Ishikawa (cell line): ENCODE measurements around the gene CMSS1.

Experiments used
- CEBPB ChIP-seq: IDR thresholded peaks from 2 replicates; pipeline ENCODE4 v1.6.1; 2012
- CREB1 ChIP-seq: IDR thresholded peaks from 2 replicates; pipeline ENCODE4 v1.6.1; 2012; ENCODE audit warnings: low read depth
- EGR1 ChIP-seq: IDR thresholded peaks from 2 replicates; pipeline ENCODE4 v1.6.1; 2012
- EP300 ChIP-seq: IDR thresholded peaks from 2 replicates; pipeline ENCODE4 v1.6.1; 2012; ENCODE audit warnings: borderline replicate concordance
- FOXM1 ChIP-seq: IDR thresholded peaks from 2 replicates; pipeline ENCODE4 v1.6.1; 2012; ENCODE audit warnings: low read depth, borderline replicate concordance
- NFIC ChIP-seq: IDR thresholded peaks from 2 replicates; pipeline ENCODE4 v1.6.1; 2012
- RAD21 ChIP-seq: IDR thresholded peaks from 2 replicates; pipeline ENCODE4 v1.6.1; 2012; ENCODE audit warnings: low read depth
- REST ChIP-seq: IDR thresholded peaks from 2 replicates; pipeline ENCODE4 v1.6.1; 2012; ENCODE audit warnings: low read depth, mild to moderate bottlenecking
- TAF1 ChIP-seq: IDR thresholded peaks from 2 replicates; pipeline ENCODE4 v1.6.1; 2012; ENCODE audit warnings: low read depth, mild to moderate bottlenecking
- TCF12 ChIP-seq: IDR thresholded peaks from 2 replicates; pipeline ENCODE4 v1.6.1; 2012; ENCODE audit warnings: low read depth
- TEAD4 ChIP-seq: IDR thresholded peaks from 2 replicates; pipeline ENCODE4 v1.6.1; 2012
- USF1 ChIP-seq: IDR thresholded peaks from 2 replicates; pipeline ENCODE4 v1.6.1; 2012
- YY1 ChIP-seq: IDR thresholded peaks from 2 replicates; pipeline ENCODE4 v1.6.1; 2012; ENCODE audit warnings: low read depth
- ZBTB7A ChIP-seq: IDR thresholded peaks from 2 replicates; pipeline ENCODE4 v1.6.1; 2012; ENCODE audit warnings: low read depth
- TF ChIP-seq, protein P1 (sequence below): IDR thresholded peaks from 2 replicates; pipeline ENCODE4 v1.6.1; 2012

CMSS1 gene

GRCh38 chr3:99965681-99966408 is 148.2 kb downstream of the CMSS1 start:
- TF ChIP-seq EGR1, result no peak
- TF ChIP-seq, protein P1, sequence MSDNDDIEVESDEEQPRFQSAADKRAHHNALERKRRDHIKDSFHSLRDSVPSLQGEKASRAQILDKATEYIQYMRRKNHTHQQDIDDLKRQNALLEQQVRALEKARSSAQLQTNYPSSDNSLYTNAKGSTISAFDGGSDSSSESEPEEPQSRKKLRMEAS, result no peak
- no peak for TF ChIP-seq CEBPB
- no peak for TF ChIP-seq REST
- no peak for TF ChIP-seq USF1

- TF ChIP-seq FOXM1, result no peak
- TF ChIP-seq TAF1, result no peak
- TF ChIP-seq EP300, result no peak
- TF ChIP-seq TCF12, result no peak
- TF ChIP-seq NFIC, result no peak
- no peak for TF ChIP-seq CREB1
- no peak for TF ChIP-seq ZBTB7A
- TF ChIP-seq TEAD4, result no peak
- TF ChIP-seq, protein P1, result no peak
- no peak for TF ChIP-seq CEBPB
Observed at GRCh38 chr3:99966662-99967416, 149.2 kb downstream of the CMSS1 start.

DNA sequence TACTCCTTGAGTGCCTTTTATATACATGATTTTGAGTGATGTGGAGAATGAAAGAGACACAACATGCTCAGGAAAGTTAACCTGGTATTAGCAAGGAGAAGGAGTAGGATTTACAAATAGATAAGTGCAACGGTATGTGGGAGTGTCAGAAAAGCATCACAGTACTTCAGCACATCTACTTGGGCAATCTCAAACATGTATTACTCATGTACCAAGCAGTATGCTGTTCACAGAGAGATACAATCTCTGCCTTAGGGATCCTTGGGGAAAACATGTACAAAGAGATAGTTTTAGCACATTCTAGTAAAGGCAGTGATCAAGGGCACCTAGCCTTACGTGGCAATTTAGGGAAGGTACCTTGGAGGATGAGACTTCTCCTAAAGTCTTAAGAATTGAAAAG is 150.1 kb downstream of the CMSS1 start:
- TF ChIP-seq NFIC (no peak), CEBPB (no peak), TEAD4 (no peak), EP300 (no peak), TCF12 (no peak), REST (no peak), EGR1 (no peak), FOXM1 (no peak), USF1 (no peak), CREB1 (no peak), ZBTB7A (no peak), RAD21 (no peak), YY1 (no peak), TAF1 (no peak)
- TF ChIP-seq, protein P1, result no peak

- TF ChIP-seq RAD21 (no peak), EP300 (no peak), REST (no peak), TCF12 (no peak), TAF1 (no peak), ZBTB7A (no peak), YY1 (no peak), CREB1 (no peak), NFIC (no peak), EGR1 (no peak), CEBPB (no peak), FOXM1 (no peak), TEAD4 (no peak), USF1 (no peak)
- TF ChIP-seq, protein P1, result no peak
Observed at GRCh38 chr3:99969136-99969535, 151.5 kb downstream of the CMSS1 start.
